Breast epithelium (tissue), 3 donors: ENCODE measurements around the gene JAM2.

Source experiments
- POLR2A ChIP-seq: fragments of 450-650 bp; IDR thresholded peaks from one replicate; pipeline ENCODE4 v1.6.1; 2016; ENCODE audit warnings: antibody characterized with exemption, mild to moderate bottlenecking, moderate library complexity
- TF ChIP-seq, protein P1 (sequence below), 3 donors: fragments of 450-650 bp; IDR thresholded peaks; one replicate each; pipeline ENCODE4 v1.5.1; 2016 to 2017; ENCODE audit warnings: antibody characterized with exemption in 3 of 3, mild to moderate bottlenecking in 3 of 3, moderate library complexity in 3 of 3

DNA sequence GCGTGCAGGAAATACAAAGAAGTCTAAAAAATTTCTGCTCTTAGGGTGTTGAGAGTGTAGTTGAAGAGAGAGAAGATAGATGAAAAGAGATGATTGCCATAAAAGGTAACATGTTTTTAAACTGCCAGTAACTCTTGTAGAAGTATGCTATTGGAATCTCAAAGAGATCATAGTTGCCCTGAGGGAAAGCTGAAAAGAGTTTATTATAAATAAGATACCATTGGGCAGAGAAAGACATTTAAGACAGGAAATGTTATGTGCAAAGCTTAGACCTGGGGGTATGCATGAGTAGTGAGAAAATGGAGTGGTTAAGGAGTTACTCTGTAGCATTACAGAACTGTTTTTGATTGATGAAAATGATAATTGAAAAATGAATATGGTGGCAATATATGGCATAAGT is 113.4 kb downstream of the JAM2 start:
- no peak for TF ChIP-seq POLR2A
- TF ChIP-seq, protein P1, sequence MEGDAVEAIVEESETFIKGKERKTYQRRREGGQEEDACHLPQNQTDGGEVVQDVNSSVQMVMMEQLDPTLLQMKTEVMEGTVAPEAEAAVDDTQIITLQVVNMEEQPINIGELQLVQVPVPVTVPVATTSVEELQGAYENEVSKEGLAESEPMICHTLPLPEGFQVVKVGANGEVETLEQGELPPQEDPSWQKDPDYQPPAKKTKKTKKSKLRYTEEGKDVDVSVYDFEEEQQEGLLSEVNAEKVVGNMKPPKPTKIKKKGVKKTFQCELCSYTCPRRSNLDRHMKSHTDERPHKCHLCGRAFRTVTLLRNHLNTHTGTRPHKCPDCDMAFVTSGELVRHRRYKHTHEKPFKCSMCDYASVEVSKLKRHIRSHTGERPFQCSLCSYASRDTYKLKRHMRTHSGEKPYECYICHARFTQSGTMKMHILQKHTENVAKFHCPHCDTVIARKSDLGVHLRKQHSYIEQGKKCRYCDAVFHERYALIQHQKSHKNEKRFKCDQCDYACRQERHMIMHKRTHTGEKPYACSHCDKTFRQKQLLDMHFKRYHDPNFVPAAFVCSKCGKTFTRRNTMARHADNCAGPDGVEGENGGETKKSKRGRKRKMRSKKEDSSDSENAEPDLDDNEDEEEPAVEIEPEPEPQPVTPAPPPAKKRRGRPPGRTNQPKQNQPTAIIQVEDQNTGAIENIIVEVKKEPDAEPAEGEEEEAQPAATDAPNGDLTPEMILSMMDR (IDR thresholded peaks at IDR 0.05), result no peak
